Measurements from ENCODE around the gene SLC35E2B. TPM values are rescaled to one million over a fixed set of nuclear protein-coding genes. Genes with fewer than 3 reads are reported as not detected.

Gene SLC35E2B
- total RNA-seq, 1 donor from 2014 or later: 61.6 TPM

Other genes starting within 250 kb of the SLC35E2B start
- gene ATAD3C, start 243.1 kb downstream of the SLC35E2B start, total RNA-seq: 0.62 TPM
- 11.7 TPM for gene ATAD3B, start 221.0 kb downstream of the SLC35E2B start, total RNA-seq
- gene ATAD3A, start 180.6 kb downstream of the SLC35E2B start, total RNA-seq: 7.3 TPM
- gene TMEM240, start 152.2 kb downstream of the SLC35E2B start, total RNA-seq: 18.1 TPM
- 32.9 TPM for gene SSU72, start 117.9 kb downstream of the SLC35E2B start, total RNA-seq
- gene FNDC10, start 92.7 kb downstream of the SLC35E2B start, total RNA-seq: 2.7 TPM
- gene MIB2, start 77.3 kb downstream of the SLC35E2B start, total RNA-seq: 43.5 TPM
- 0.31 TPM for gene MMP23B, start 60.6 kb downstream of the SLC35E2B start, total RNA-seq
- gene CDK11B, start 33.8 kb downstream of the SLC35E2B start, total RNA-seq: 7.0 TPM
- gene CDK11A, start 31.6 kb upstream of the SLC35E2B start, total RNA-seq: 7.6 TPM
- gene NADK, start 85.7 kb upstream of the SLC35E2B start, total RNA-seq: 20.4 TPM
- gene GNB1, start 198.3 kb upstream of the SLC35E2B start, total RNA-seq: 144 TPM
- not detected for gene CALML6, start 222.5 kb upstream of the SLC35E2B start, total RNA-seq
- gene TMEM52, start 226.5 kb upstream of the SLC35E2B start, total RNA-seq: 1.1 TPM